ENCODE results near the gene CALML6. TPM values are rescaled to one million over a fixed set of nuclear protein-coding genes. Genes with fewer than 3 reads are reported as not detected.
A peak's percentile ranks its signal among the peaks of the same experiment; 100 is the strongest.

Gene CALML6
- total RNA-seq, 4 donors from 2014 or later: 0.42 to 0.78 TPM; not detected in 2

DNA sequence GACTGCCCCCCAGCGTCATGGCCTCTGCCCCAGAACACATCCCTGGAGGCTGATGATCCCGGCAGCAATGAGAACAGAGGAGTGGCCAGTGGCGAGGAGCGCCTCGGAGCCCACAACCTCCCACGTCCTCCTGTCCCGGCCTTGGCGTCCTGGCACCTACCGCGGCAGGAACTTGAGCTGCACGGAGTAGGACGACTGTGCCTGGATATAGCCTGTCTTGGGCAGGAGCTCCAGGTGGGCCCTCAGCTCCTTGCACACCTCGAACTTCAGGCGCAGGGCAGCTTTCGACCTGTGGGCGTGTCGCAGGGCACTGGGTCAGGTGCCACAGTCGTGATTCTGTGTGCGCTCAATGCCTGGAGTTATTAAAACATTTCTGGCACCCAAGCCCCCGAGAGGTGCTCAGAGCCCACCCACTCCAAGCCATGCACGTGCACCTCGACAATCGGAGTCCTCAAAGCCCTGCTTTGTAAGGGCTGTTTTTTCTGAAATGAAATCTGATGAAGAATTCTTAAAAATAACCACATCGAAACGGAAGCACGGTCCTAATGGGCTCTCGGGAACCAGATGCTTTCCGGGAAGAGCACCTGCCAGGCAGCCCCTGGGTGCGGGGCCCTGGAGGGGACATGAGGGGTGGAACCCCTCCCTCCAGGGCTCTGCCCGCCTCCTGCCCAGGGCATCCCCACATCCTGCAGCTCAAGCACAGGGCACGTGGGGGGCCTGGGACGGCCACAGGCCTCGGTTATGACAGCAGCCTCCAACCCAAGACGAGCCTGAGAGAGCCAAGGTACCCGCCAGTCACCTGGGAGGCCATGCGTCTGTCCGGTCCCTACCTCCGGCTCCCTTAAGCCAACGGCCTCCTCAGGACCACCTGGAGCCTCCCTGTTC, 27.1 kb downstream of the CALML6 start:
- no peak overlapping the region for H3K27ac ChIP-seq
- H3K9me3 ChIP-seq: no peaks in the 10 kb centered on the region
- H3K27me3 ChIP-seq: peaks cover 0 to 21% of the 10 kb centered on the region in 2 donors
- no peak for DNase-seq (ENCODE audit: low spot score in 2 of 2)
- WGBS, 2 donors: 62 to 79% methylated on average over 20 to 37 of the region's 39 CpGs
- H3K36me3 ChIP-seq: no peaks in the 10 kb centered on the region
- peaks cover 0 to 17% (median 0%) of the 10 kb centered on the region in 4 donors for H3K4me1 ChIP-seq
- TF ChIP-seq EP300 (IDR thresholded peaks at IDR 0.05) (no peak), POLR2A (IDR thresholded peaks at IDR 0.05) (no peak)
- TF ChIP-seq, protein P1, sequence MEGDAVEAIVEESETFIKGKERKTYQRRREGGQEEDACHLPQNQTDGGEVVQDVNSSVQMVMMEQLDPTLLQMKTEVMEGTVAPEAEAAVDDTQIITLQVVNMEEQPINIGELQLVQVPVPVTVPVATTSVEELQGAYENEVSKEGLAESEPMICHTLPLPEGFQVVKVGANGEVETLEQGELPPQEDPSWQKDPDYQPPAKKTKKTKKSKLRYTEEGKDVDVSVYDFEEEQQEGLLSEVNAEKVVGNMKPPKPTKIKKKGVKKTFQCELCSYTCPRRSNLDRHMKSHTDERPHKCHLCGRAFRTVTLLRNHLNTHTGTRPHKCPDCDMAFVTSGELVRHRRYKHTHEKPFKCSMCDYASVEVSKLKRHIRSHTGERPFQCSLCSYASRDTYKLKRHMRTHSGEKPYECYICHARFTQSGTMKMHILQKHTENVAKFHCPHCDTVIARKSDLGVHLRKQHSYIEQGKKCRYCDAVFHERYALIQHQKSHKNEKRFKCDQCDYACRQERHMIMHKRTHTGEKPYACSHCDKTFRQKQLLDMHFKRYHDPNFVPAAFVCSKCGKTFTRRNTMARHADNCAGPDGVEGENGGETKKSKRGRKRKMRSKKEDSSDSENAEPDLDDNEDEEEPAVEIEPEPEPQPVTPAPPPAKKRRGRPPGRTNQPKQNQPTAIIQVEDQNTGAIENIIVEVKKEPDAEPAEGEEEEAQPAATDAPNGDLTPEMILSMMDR (IDR thresholded peaks at IDR 0.05): no peak
- no peak overlapping the region for H3K4me3 ChIP-seq

DNA sequence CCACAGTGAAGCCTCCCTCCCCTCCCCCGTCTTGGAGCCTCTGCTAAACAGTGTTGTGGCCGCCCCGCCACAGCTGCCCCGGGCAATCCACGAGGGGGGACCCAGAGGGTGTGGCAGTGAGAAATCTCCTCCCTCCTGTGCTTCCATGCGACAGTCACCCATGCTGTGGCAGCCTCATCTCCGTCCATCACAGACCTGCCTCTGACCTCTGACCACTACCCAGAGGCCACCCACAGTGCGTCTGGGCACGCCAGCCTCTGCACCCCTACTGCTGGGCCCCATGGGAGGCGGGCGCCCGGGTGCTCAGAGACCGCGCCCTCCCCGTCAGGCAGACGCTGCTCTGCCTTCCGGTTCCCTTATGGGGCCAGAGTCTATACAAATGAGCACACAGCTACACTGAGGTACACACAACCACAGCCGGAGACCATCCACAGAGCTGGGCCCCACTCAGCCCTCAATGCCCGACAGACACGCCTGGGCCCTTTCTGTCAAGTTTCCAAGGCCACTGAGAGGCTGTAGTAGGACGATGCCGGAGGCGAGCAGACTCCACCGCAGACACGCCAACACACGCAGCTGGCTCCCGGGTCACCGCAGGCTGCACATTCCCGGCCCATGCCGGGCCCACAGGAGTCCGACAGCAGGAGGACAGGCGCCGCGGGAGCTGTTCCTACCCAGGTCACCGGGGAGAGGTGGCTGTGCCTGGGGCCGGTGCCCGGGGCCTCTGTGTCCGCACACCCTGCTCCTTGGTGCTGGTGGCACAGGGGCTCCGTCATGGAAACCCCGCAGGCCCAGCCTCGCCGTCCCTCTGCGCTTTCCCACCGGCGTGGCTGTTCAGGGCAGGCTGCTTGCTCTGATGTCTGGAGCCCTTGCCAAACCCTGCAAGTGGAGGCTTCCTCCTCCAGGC, 27.9 kb downstream of the CALML6 start:
- Histone ChIP-seq H3K36me3 (no peaks in the 10 kb centered on the region), H3K27me3 (peaks cover 0 to 20% of the 10 kb centered on the region in 2 donors), H3K27ac (no peak overlapping the region), H3K9me3 (no peaks in the 10 kb centered on the region), H3K4me1 (peaks cover 0 to 17% (median 0%) of the 10 kb centered on the region in 4 donors), H3K4me3 (no peak overlapping the region)
- TF ChIP-seq POLR2A (IDR thresholded peaks at IDR 0.05): no peak
- TF ChIP-seq EP300 (IDR thresholded peaks at IDR 0.05): no peak
- TF ChIP-seq, protein P1 (IDR thresholded peaks at IDR 0.05): no peak
- WGBS, 2 donors: 85 to 88% methylated on average over 12 to 21 of the region's 45 CpGs
- no peak for DNase-seq (ENCODE audit: low spot score in 2 of 2)

DNA sequence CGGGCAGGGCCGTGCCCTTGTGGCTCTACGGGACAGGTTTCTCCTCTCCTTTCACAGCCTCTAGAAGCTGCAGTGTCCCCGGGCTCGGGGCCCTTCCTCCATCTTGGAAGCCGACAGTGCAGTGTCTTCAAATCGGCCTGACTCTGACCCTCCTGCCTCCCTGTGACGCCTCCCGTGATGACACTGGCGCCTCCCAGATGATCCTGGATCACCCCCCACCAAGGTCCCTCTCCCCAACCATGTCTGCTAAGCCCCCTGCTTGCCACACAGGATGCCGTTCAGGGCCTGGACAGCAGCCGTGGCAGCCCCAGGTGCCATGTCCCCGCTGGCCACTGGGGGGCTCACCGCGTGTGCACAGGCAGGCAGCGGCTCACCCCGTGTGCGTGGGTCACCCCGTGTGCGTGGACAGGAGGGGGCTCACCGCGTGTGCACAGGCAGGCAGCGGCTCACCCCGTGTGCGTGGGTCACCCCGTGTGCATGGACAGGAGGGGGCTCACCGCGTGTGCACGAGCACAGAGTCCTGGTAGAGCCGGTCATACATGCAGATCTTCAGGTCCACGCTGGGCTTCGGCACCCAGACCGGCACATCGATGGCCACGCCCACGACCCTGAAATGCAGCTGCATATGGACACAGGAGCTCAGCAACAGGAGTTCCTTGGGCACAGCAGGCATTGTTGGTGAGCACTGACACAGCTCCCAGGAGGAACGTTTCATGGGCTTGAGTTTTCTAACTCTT, 28.9 kb downstream of the CALML6 start:
- H3K9me3 ChIP-seq: no peaks in the 10 kb centered on the region
- 19 to 22% methylated on average over 27 to 32 of the region's 37 CpGs for WGBS, 2 donors
- H3K27me3 ChIP-seq: peaks cover 0 to 20% of the 10 kb centered on the region in 2 donors
- H3K27ac ChIP-seq: no peak overlapping the region
- DNase-seq (ENCODE audit: low spot score in 2 of 2): peak in 1 of 2 donors; percentile 35
- H3K4me1 ChIP-seq: peaks cover 0 to 17% (median 0%) of the 10 kb centered on the region in 4 donors
- H3K36me3 ChIP-seq: no peaks in the 10 kb centered on the region
- no peak overlapping the region for H3K4me3 ChIP-seq
- TF ChIP-seq EP300 (IDR thresholded peaks at IDR 0.05) (no peak), POLR2A (IDR thresholded peaks at IDR 0.05) (no peak)
- TF ChIP-seq, protein P1 (IDR thresholded peaks at IDR 0.05): peak; percentile 84 to 96 (median 85)

DNA sequence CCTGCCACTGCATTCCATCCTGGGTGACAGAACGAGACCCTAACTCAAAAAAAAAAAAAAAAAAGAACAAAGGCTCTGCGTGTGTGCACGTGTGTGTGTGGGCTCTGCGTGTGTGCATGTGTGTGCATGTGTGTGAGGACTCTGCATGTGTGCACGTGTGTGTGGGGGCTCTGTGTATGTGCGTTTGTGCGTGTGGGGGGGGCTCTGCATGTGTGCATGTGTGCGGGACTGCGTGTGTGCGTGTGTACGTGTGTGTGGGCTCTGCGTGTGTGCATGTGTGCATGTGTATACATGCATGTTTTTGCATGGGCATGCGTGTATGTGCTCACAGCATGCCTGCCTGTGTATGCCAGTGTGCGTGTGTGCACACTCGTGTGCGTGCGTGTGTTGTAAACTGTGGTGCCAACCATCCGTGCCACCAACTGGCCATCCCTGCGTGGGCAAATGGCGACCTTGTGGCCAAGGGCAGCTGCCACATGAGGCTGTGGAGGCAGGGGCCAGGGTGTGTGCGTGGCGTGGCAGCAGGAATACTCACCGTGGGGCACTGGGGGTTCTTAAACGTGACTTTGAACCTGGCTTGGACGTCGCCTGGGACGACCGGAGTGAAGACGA, 30.8 kb downstream of the CALML6 start:
- no peak for DNase-seq (ENCODE audit: low spot score in 2 of 2)

More for the DNA sequence above, 30.8 kb downstream of the CALML6 start:
- no peak for TF ChIP-seq POLR2A (IDR thresholded peaks at IDR 0.05)
- TF ChIP-seq, protein P1 (IDR thresholded peaks at IDR 0.05): no peak
- Histone ChIP-seq H3K9me3 (no peaks in the 10 kb centered on the region), H3K4me3 (no peak overlapping the region), H3K27ac (no peak overlapping the region), H3K27me3 (peaks cover 0 to 10% of the 10 kb centered on the region in 2 donors), H3K36me3 (no peaks in the 10 kb centered on the region), H3K4me1 (peaks cover 0 to 17% (median 0%) of the 10 kb centered on the region in 4 donors)
- 84 to 87% methylated on average over 29 of the region's 29 CpGs for WGBS, 2 donors

Data from tibial nerve (tissue), 4 donors.